Naive thymus-derived CD4-positive, alpha-beta T cell (primary cell): ENCODE data around the gene OMP. TPM values are rescaled to one million over a fixed set of nuclear protein-coding genes. Genes with fewer than 3 reads are reported as not detected.

Source experiments
- ATAC-seq: fragments of 150-1000 bp; cut with Tn5 transposase; 2 replicates; pipeline ENCODE4 v1.10.0; 2021; ENCODE audit warnings: mild to moderate bottlenecking, moderate library complexity
- CTCF ChIA-PET: fragments of 350-600 bp; sonication (Branson Sonifier 250); formaldehyde crosslinking; loops from one replicate; lab custom pipeline; 2021; ENCODE audit warnings: antibody characterized with exemption; lab: Charles Lee
- POLR2A ChIA-PET: fragments of 350-600 bp; sonication (Branson Sonifier 250); formaldehyde crosslinking; loops from one replicate; lab custom pipeline; 2021; ENCODE audit warnings: antibody characterized with exemption, inconsistent platforms; lab: Charles Lee
- DNase-seq, 9 donors: peaks; one replicate each; pipeline versions ENCODE4 v3.0.0 to v3.0.0-alpha.2; 2020 to 2022; ENCODE audit warnings: mixed read lengths in 1 of 9
- H3K27ac ChIP-seq: one replicate; pipeline ENCODE4 v1.7.0; 2013; ENCODE audit warnings: mild to moderate bottlenecking, low read depth, low read length, moderate library complexity
- H3K27me3 ChIP-seq, 2 donors: one replicate each; pipeline ENCODE4 v1.7.0; 2013; ENCODE audit warnings: low read length in 2 of 2, mild to moderate bottlenecking in 2 of 2, moderate library complexity in 2 of 2; ENCODE audit not compliant: control insufficient read depth in 2 of 2, insufficient read depth in 2 of 2
- H3K36me3 ChIP-seq, 3 experiments: 1 replicate in 2 of 3; 2 replicates in 1 of 3; pipeline ENCODE4 v1.7.0; 2013; ENCODE audit warnings: low read length in 3 of 3, mild to moderate bottlenecking in 3 of 3, moderate library complexity in 1 of 3; ENCODE audit not compliant: insufficient read depth in 3 of 3, control insufficient read depth in 2 of 3
- H3K4me1 ChIP-seq, 2 donors: one replicate each; pipeline ENCODE4 v1.7.0; 2013; ENCODE audit warnings: low read length in 2 of 2, mild to moderate bottlenecking in 2 of 2, moderate library complexity in 1 of 2; ENCODE audit not compliant: control insufficient read depth in 2 of 2, insufficient read depth in 2 of 2
- H3K4me3 ChIP-seq: 2 replicates; pipeline ENCODE4 v1.7.0; 2013; ENCODE audit warnings: mild to moderate bottlenecking, low read length
- H3K9me3 ChIP-seq, 3 experiments: 1 replicate in 2 of 3; 2 replicates in 1 of 3; pipeline ENCODE4 v1.7.0; 2013; ENCODE audit warnings: low read length in 3 of 3; ENCODE audit not compliant: control insufficient read depth in 2 of 3
- H3K27ac Mint-ChIP-seq, 9 donors: one replicate each; pipeline ENCODE4 v1.8.0; 2020 to 2022; ENCODE audit warnings: mixed read lengths in 9 of 9, mild to moderate bottlenecking in 8 of 9, moderate library complexity in 5 of 9, inconsistent platforms in 2 of 9
- H3K27me3 Mint-ChIP-seq, 5 donors: one replicate each; pipeline ENCODE4 v1.8.0; 2021 to 2022; ENCODE audit warnings: mixed read lengths in 5 of 5, mild to moderate bottlenecking in 1 of 5
- H3K36me3 Mint-ChIP-seq, 5 donors: one replicate each; pipeline ENCODE4 v1.8.0; 2020 to 2022; ENCODE audit warnings: mixed read lengths in 5 of 5, mild to moderate bottlenecking in 3 of 5, inconsistent platforms in 1 of 5
- H3K4me1 Mint-ChIP-seq, 7 donors: one replicate each; pipeline ENCODE4 v1.8.0; 2020 to 2022; ENCODE audit warnings: mixed read lengths in 7 of 7, mild to moderate bottlenecking in 3 of 7, inconsistent platforms in 1 of 7
- H3K4me3 Mint-ChIP-seq, 10 donors: one replicate each; pipeline ENCODE4 v1.8.0; 2020 to 2022; ENCODE audit warnings: mild to moderate bottlenecking in 10 of 10, mixed read lengths in 10 of 10, moderate library complexity in 6 of 10, inconsistent platforms in 2 of 10
- H3K9me3 Mint-ChIP-seq, 11 donors: one replicate each; pipeline ENCODE4 v1.8.0; 2020 to 2022; ENCODE audit warnings: mixed read lengths in 11 of 11, mild to moderate bottlenecking in 4 of 11, inconsistent platforms in 1 of 11, moderate library complexity in 1 of 11
- intact Hi-C, 2 donors: fragments of 100-400 bp; cut with micrococcal nuclease; formaldehyde crosslinking; loops; one replicate each; pipeline ENCODE4 v1.15.1; 2023
- polyA plus RNA-seq, 2 donors: library from polyadenylated mRNA; unstranded; fragments of 300-500 nt; fragmentation: Illumina TruSeq; gene quantifications; one replicate each; pipeline ENCODE4 v1.2.3, GENCODE V29; 2021
- total RNA-seq, 6 experiments: library from RNA in 5 of 6; stranded (reverse) in 5 of 6; gene quantifications; 1 replicate in 5 of 6; 2 replicates in 1 of 6; pipeline ENCODE4 v1.2.3 and lab custom pipeline; 2021 to 2026

OMP gene
- total and polyA plus RNA-seq, 7 experiments from 2014 or later = 1.1 TPM; not detected in 6

DNA sequence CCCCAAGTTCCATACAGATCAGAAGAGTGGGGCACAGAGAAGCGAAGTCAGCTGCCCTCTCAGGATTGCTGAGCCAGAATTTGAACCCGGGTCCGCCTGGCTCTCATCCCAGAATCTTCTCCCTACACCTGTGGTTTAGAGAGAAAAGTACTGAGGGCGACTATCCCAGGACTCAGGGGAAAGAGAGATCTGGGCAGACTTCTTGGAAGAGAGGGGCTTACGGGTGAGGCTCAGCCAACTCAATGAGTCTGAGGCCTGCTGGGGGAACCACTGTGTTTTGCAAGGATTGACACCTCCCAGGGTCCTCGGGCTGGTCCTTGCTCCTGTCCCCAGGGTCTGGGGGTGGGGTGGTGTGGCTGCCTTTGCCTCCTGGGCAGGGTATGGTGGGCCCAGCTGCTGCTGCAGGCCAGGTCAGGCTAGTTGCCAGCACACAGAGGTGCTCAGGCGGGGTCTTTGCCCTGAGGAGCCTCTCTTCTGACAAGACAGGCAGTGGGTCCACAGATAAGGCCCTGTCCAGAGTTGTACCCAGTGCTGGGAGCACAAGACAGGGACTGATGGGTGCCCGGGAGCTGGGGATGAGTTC, 34.7 kb upstream of the OMP start:
- Mint-ChIP-seq H3K9me3 (peaks cover 0 to 3% (median 0%) of the 10 kb centered on the region in 11 donors), H3K4me1 (peaks cover 16 to 40% (median 31%) of the 10 kb centered on the region in 7 donors), H3K27ac (peak overlapping the region in 7 of 9 donors; percentile 6 to 84 (median 52)), H3K27me3 (peaks cover 0 to 27% (median 0%) of the 10 kb centered on the region in 5 donors), H3K4me3 (peak overlapping the region; percentile 73 to 89 (median 83)), H3K36me3 (no peaks in the 10 kb centered on the region)
- Histone ChIP-seq H3K36me3 (no peaks in the 10 kb centered on the region), H3K27me3 (no peaks in the 10 kb centered on the region), H3K4me3 (no peak overlapping the region), H3K9me3 (no peaks in the 10 kb centered on the region), H3K27ac (no peak overlapping the region), H3K4me1 (peaks cover 9 to 10% of the 10 kb centered on the region in 2 donors)
- DNase-seq (no peak), ATAC-seq (no peak)
- CTCF ChIA-PET = no interaction called here
- POLR2A ChIA-PET = no interaction called here
- intact Hi-C loops = loop anchor here (2.0 to 5.0 kb wide), 4 partner anchors 15 to 753 kb away; partner anchors contain the start of genes AAMDC (in 2 of the 2) and RSF1 (in 2 of the 2)

DNA sequence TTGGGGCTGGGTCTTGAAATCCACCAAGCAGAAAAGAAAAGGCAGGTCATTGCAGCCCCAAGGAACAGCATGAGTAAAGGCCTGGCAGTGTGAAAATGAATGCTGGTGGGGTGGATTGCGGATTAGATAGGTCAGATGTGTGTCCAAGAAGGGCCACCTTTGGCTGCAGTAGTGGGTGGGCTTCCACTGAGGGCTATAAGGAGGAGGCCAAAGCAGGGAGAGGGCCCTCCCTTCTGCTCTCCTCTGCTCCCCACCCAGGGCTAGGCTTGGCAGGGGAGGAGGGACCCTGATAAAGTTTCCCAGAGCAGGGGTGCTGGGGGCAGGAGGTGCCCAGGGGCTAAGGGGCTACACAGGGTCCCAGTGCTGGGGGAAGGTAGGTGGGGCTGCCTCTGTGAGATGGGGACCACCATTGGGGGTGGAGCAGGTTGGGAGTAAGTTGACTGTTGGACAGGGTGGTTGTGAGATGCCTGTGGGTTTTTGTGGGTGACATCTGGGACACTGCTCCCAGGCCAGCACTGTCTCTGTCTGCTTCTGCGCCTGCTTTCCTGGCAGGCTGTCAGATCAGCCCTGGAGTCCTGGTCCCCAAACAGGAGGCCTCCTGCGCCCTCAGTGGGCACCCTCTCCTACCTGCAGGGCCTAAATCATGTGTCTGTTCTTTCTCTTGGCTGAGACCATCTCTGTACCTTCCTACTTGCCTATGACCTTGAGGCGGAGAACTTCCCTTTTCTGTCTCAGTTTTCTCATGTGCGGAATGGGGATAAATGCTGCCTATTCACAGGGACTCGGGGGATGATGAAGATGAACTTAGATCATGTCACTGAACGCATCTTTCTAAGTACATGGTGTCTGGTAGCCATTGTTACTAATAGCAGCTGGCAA, 33.9 kb upstream of the OMP start:
- CTCF ChIA-PET = no interaction called here
- intact Hi-C loops = loop anchor here in 1 of 2 donors (5.0 kb wide), 1 partner anchor 344 kb away; no protein-coding TSS in a partner anchor
- Histone ChIP-seq H3K4me1 (peaks cover 9 to 16% of the 10 kb centered on the region in 2 donors), H3K36me3 (no peaks in the 10 kb centered on the region), H3K27ac (no peak overlapping the region), H3K4me3 (no peak overlapping the region), H3K9me3 (no peaks in the 10 kb centered on the region), H3K27me3 (no peaks in the 10 kb centered on the region)
- ATAC-seq (no peak), DNase-seq (no peak)
- Mint-ChIP-seq H3K27ac (peak overlapping the region in 7 of 9 donors; percentile 7 to 84 (median 51)), H3K9me3 (peaks cover 0 to 3% (median 0%) of the 10 kb centered on the region in 11 donors), H3K36me3 (no peaks in the 10 kb centered on the region), H3K4me1 (peaks cover 16 to 47% (median 31%) of the 10 kb centered on the region in 7 donors), H3K4me3 (peak overlapping the region in 8 of 10 donors; percentile 7 to 83 (median 48)), H3K27me3 (peaks cover 0 to 22% (median 0%) of the 10 kb centered on the region in 5 donors)
- POLR2A ChIA-PET = no interaction called here

DNA sequence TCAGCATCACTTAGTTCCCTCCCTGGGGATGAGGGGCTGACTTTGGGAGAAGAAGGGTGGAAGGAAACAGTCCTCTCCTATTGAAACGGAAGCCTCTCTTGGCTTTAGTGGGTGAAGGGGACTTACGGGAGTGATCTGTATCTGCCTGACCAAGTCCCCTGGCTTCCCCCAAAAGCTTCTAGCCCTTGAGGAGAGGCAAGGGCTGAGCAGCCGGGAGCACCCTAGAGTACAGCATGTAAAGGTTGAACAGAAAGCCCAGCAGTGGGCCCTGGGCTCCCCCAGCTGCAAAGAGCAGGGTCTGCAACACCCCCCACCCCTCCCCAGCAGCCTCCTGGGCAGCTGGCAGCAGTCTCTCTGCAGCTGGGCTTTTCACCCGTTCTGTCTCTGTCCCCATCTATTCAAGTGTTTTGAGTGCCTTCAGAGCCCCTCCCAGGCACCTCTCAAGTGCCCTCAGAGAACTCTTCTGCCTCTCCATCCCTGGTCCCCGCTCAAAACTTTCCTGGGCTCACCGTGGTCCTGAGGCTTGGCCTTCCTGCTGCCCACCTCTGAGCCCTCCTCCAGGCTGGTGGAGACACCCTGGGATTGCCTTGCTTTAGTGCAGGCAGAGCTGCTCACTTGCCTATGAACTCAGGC, 33.2 kb upstream of the OMP start:
- CTCF ChIA-PET = no interaction called here
- H3K4me3 Mint-ChIP-seq = peak overlapping the region in 5 of 10 donors; percentile 16 to 81 (median 41)
- H3K27ac ChIP-seq = no peak overlapping the region
- DNase-seq = no peak
- no peaks in the 10 kb centered on the region for H3K9me3 ChIP-seq
- H3K9me3 Mint-ChIP-seq = peaks cover 0 to 3% (median 0%) of the 10 kb centered on the region in 11 donors
- no peak for ATAC-seq
- intact Hi-C loops = loop anchor here in 1 of 2 donors (5.0 kb wide), 1 partner anchor 343 kb away; no protein-coding TSS in a partner anchor
- POLR2A ChIA-PET = no interaction called here
- peak overlapping the region in 2 of 9 donors; percentile 7 to 70 for H3K27ac Mint-ChIP-seq
- H3K4me3 ChIP-seq = no peak overlapping the region
- H3K4me1 ChIP-seq = peaks cover 9 to 16% of the 10 kb centered on the region in 2 donors
- H3K27me3 ChIP-seq = no peaks in the 10 kb centered on the region
- H3K36me3 ChIP-seq = no peaks in the 10 kb centered on the region
- peaks cover 16 to 49% (median 31%) of the 10 kb centered on the region in 7 donors for H3K4me1 Mint-ChIP-seq
- peaks cover 0 to 22% (median 0%) of the 10 kb centered on the region in 5 donors for H3K27me3 Mint-ChIP-seq
- no peaks in the 10 kb centered on the region for H3K36me3 Mint-ChIP-seq

DNA sequence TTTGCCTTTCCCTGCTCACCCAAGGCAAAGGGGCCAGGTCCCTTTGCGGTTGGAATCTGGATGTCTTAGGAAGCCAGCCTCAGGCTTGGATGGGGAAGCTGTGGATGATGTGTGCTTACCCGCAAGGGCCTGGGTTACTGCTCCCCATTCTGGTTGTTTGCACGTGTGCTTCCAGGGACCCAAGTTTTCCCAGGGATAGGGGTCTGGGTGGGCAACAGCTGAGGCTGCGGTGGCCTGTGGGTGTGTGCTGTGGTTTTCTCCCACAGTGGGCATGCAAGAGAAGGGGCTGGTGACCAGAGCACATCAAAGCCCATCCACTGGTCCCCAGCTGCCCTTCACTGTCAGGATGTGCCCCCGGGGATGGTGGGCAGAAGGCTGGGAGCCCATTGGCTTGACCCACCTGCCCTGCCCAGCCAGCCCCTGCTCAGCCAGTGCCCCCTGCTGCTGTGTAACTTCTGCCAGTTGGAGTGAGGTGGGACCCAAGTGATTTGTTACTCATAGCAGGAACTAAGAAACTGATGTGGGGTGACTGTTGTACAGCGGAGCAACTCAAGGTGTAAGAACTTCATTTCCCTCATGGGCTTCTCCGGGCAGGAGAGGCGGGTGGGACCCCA, 32.6 kb upstream of the OMP start:
- no peaks in the 10 kb centered on the region for H3K36me3 Mint-ChIP-seq
- H3K27me3 Mint-ChIP-seq = peaks cover 0 to 17% (median 0%) of the 10 kb centered on the region in 5 donors
- peak overlapping the region in 1 of 10 donors; percentile 16 for H3K4me3 Mint-ChIP-seq
- DNase-seq (no peak), ATAC-seq (no peak)
- no peak overlapping the region for H3K27ac ChIP-seq
- H3K4me1 Mint-ChIP-seq = peaks cover 16 to 49% (median 31%) of the 10 kb centered on the region in 7 donors
- H3K27ac Mint-ChIP-seq = no peak overlapping the region
- POLR2A ChIA-PET = interaction anchor here (1.8 kb wide), 1 partner anchor 13 kb away, joined by 6 read pairs; no protein-coding TSS in a partner anchor
- CTCF ChIA-PET = no interaction called here
- intact Hi-C loops = loop anchor here in 1 of 2 donors (5.0 kb wide), 1 partner anchor 342 kb away; no protein-coding TSS in a partner anchor
- H3K9me3 ChIP-seq = no peaks in the 10 kb centered on the region
- H3K9me3 Mint-ChIP-seq = peaks cover 0 to 3% (median 0%) of the 10 kb centered on the region in 11 donors
- H3K4me3 ChIP-seq = no peak overlapping the region
- H3K27me3 ChIP-seq = no peaks in the 10 kb centered on the region
- peaks cover 9 to 16% of the 10 kb centered on the region in 2 donors for H3K4me1 ChIP-seq
- H3K36me3 ChIP-seq = no peaks in the 10 kb centered on the region

DNA sequence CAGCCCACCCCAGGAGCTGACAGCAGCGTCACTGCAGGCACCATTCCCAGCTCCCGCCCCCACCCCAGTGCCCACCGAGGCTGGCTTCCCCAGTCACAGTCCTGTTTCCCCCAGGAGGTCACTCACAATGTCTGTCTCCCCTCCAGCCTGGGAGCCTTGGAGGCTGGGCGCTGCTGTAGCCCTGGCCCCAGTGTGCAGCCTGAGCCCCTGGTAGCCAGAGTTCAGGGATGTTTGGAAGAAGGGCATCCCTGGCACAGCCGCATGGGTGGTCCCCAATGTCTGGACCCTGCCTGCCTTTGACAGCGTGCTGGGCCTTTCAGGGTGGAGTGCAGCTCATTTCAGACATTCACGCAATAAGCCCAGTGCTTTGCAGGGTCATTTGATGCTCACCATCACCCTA, 31.6 kb upstream of the OMP start:
- Mint-ChIP-seq H3K9me3 (peaks cover 0 to 3% (median 0%) of the 10 kb centered on the region in 11 donors), H3K27ac (no peak overlapping the region), H3K4me3 (no peak overlapping the region), H3K27me3 (peaks cover 0 to 12% (median 0%) of the 10 kb centered on the region in 5 donors), H3K36me3 (no peaks in the 10 kb centered on the region), H3K4me1 (peaks cover 16 to 44% (median 26%) of the 10 kb centered on the region in 7 donors)
- Histone ChIP-seq H3K27me3 (no peaks in the 10 kb centered on the region), H3K9me3 (no peaks in the 10 kb centered on the region), H3K4me3 (no peak overlapping the region), H3K27ac (no peak overlapping the region), H3K4me1 (peaks cover 9 to 16% of the 10 kb centered on the region in 2 donors), H3K36me3 (no peaks in the 10 kb centered on the region)
- DNase-seq = no peak
- POLR2A ChIA-PET = interaction anchor here (1.8 kb wide), 1 partner anchor 12 kb away, joined by 6 read pairs; no protein-coding TSS in a partner anchor
- ATAC-seq = no peak
- CTCF ChIA-PET = no interaction called here
- intact Hi-C loops = no loop called here
